GM12878 (cell line): ENCODE data around the gene TAF9. TPM values are rescaled to one million over a fixed set of nuclear protein-coding genes. Genes with fewer than 3 reads are reported as not detected.

Experiments used
- ATAC-seq: fragments of 200-7000 bp; cut with Tn5 transposase; 3 replicates; pipeline ENCODE4 v1.9.1; 2020; ENCODE audit warnings: mild to moderate bottlenecking, moderate library complexity
- BruUV-seq: library from RNA; stranded (reverse); fragments of 400-500 nt; replicated peaks from 2 replicates; lab custom pipeline; 2021; lab: Mats Ljungman, UMichigan
- CTCF ChIA-PET: fragments of 300-600 bp; sonication (Branson Sonifier 250); formaldehyde crosslinking; extraction: SDS; loops from one replicate; lab custom pipeline; 2021; ENCODE audit warnings: inconsistent platforms; lab: Yijun Ruan, JAX
- POLR2A ChIA-PET: fragments of 350-600 bp; formaldehyde crosslinking; extraction: SDS; loops from one replicate; lab custom pipeline; 2021; ENCODE audit warnings: inconsistent platforms; lab: Charles Lee
- RAD21 ChIA-PET: fragments of 300-600 bp; sonication (Branson Sonifier 250); formaldehyde crosslinking; loops from one replicate; lab custom pipeline; 2023; ENCODE audit warnings: antibody characterized with exemption; ENCODE audit not compliant: unreplicated experiment; lab: Charles Lee
- SMC1A ChIA-PET: fragments of 300-600 bp; sonication (Branson Sonifier 250); formaldehyde crosslinking; loops from one replicate; lab custom pipeline; 2023; ENCODE audit not compliant: unreplicated experiment, uncharacterized antibody; lab: Charles Lee
- DNase-seq: peaks from one replicate; pipeline ENCODE4 v3.0.0-alpha.2; 2011; ENCODE audit warnings: low read depth, low spot score
- FAIRE-seq: peaks from 3 replicates; lab custom pipeline; 2011; peaks lifted over from hg19 to GRCh38; lab: Jason Lieb, UNC
- H2AFZ ChIP-seq: 2 replicates; pipeline ENCODE4 v1.6.0; 2011; ENCODE audit warnings: low read depth, low read length, control low read depth; ENCODE audit not compliant: control insufficient read depth
- H3K27ac ChIP-seq: 2 replicates; pipeline ENCODE4 v1.5.1; 2011; ENCODE audit warnings: control low read depth; ENCODE audit not compliant: control insufficient read depth, insufficient read depth
- H3K27me3 ChIP-seq, 2 experiments: replicated peaks in 1 of 2; 2 replicates each; pipeline versions ENCODE4 v1.6.0 to v1.6.1; 2011; ENCODE audit warnings: low read length in 1 of 2; ENCODE audit not compliant: control insufficient read depth in 2 of 2, insufficient read depth in 2 of 2
- H3K36me3 ChIP-seq, 2 experiments: 2 replicates each; pipeline ENCODE4 v1.5.1; 2011; ENCODE audit warnings: low read length in 1 of 2; ENCODE audit not compliant: control insufficient read depth in 2 of 2, insufficient read depth in 2 of 2
- H3K4me1 ChIP-seq: 2 replicates; pipeline ENCODE4 v1.6.1; 2011; ENCODE audit warnings: mild to moderate bottlenecking, low read length, moderate library complexity, mixed read lengths; ENCODE audit not compliant: control insufficient read depth, insufficient read depth
- H3K4me2 ChIP-seq: 2 replicates; pipeline ENCODE4 v1.6.0; 2011; ENCODE audit warnings: control low read depth; ENCODE audit not compliant: control insufficient read depth, insufficient read depth
- H3K4me3 ChIP-seq: fragments of 200-600 bp; sonication (generic); 2 replicates; pipeline ENCODE4 v1.5.1; 2016
- H3K79me2 ChIP-seq: 2 replicates; pipeline ENCODE4 v1.6.0; 2011; ENCODE audit warnings: low read length; ENCODE audit not compliant: control insufficient read depth, insufficient read depth
- H3K9ac ChIP-seq: 2 replicates; pipeline ENCODE4 v1.8.0; 2011; ENCODE audit warnings: low read length, control low read depth, mixed read lengths; ENCODE audit not compliant: control insufficient read depth, insufficient read depth
- H3K9me3 ChIP-seq: replicated peaks from 3 replicates; pipeline ENCODE4 v1.5.1; 2011; ENCODE audit warnings: mild to moderate bottlenecking, low read length; ENCODE audit not compliant: control insufficient read depth, insufficient read depth
- H4K20me1 ChIP-seq: 2 replicates; pipeline ENCODE4 v1.6.0; 2011; ENCODE audit not compliant: control insufficient read depth, insufficient read depth
- BCL3 ChIP-seq: IDR thresholded peaks from 2 replicates; pipeline ENCODE4 v1.6.1; 2011; ENCODE audit warnings: borderline replicate concordance, low read depth, mild to moderate bottlenecking, moderate library complexity, low read length; ENCODE audit not compliant: insufficient read depth, poor library complexity, severe bottlenecking
- SMAD1 ChIP-seq: fragments of 450-650 bp; IDR thresholded peaks from 2 replicates; pipeline ENCODE4 v1.6.1; 2018; ENCODE audit warnings: mild to moderate bottlenecking, low read depth; ENCODE audit not compliant: partially characterized antibody
- SPI1 ChIP-seq: IDR thresholded peaks from 2 replicates; pipeline ENCODE4 v1.6.1; 2011; ENCODE audit warnings: low read depth, mild to moderate bottlenecking, low read length, moderate library complexity, borderline replicate concordance; ENCODE audit not compliant: insufficient read depth
- STAT1 ChIP-seq: fragments of 450-650 bp; conservative IDR thresholded peaks from 2 replicates; pipeline ENCODE4 v1.6.1; 2014; ENCODE audit warnings: antibody characterized with exemption, mild to moderate bottlenecking
- WGBS: methylation state at CpG from one replicate; pipeline ENCODE4 v1.1.6; 2016; ENCODE audit warnings: low lambda C conversion rate; ENCODE audit not compliant: insufficient replicate concordance, insufficient coverage; ENCODE audit errors: missing lambda C conversion rate; 5-methylcytosine and 5-hydroxymethylcytosine counted together
- in situ Hi-C: fragments of 300-500 bp; cut with MboI; formaldehyde crosslinking; loops from 9 replicates; pipeline ENCODE4 v1.14.3; 2018; ENCODE audit warnings: mixed read lengths
- intact Hi-C: fragments of 100-400 bp; cut with micrococcal nuclease; formaldehyde crosslinking; loops from one replicate; pipeline ENCODE4 v1.14.2; 2022; ENCODE audit not compliant: unreplicated experiment
- polyA plus RNA-seq, 11 experiments: library from polyadenylated mRNA; depleted of rRNA in 4 of 11; unstranded in 6 of 11; stranded (reverse) in 5 of 11; fragments of >200 nt; fragmentation: Nextera tagmentation in 4 of 11; fragmentation: Illumina TruSeq in 1 of 11; extraction: Ambion mirVana in 4 of 11; extraction: Trizol in 1 of 11; gene quantifications; 1 replicate in 1 of 11; 2 replicates in 10 of 11; pipeline versions ENCODE4 v1.2.1 to v1.2.3, GENCODE V29; 2011 to 2016; ENCODE audit warnings: inconsistent platforms in 2 of 11, missing spikeins in 2 of 11, low read depth in 1 of 11
- total RNA-seq, 4 experiments: library from RNA; depleted of rRNA in 3 of 4; stranded (reverse); fragments of >200 nt in 3 of 4; fragmentation: Illumina TruSeq in 1 of 4; extraction: Trizol in 1 of 4; gene quantifications; 2 replicates each; pipeline versions ENCODE4 v1.2.1 to v1.2.3, GENCODE V29; 2013 to 2021
- TF ChIP-seq, protein P1 (sequence below): IDR thresholded peaks from 2 replicates; pipeline ENCODE4 v1.6.1; 2012; ENCODE audit warnings: low read depth, low read length, improper control_type of control experiment

TAF9 gene
- total and polyA plus RNA-seq, 10 of the 15 experiments (the other 5 are each of a cell fraction or from before 2014, with no cell fraction given): 64.4 to 318 (median 150) TPM

- no TSS peak for BruUV-seq
- H2AFZ ChIP-seq: no peak overlapping the region
- intact Hi-C loops (no loop called here), in situ Hi-C loops (no loop called here)
- H3K36me3 ChIP-seq: no peaks in the 10 kb centered on the region
- no peaks in the 10 kb centered on the region for H4K20me1 ChIP-seq
- no peak overlapping the region for H3K4me2 ChIP-seq
- H3K4me1 ChIP-seq: no peaks in the 10 kb centered on the region
- DNase-seq: no peak
- POLR2A ChIA-PET: no interaction called here
- WGBS: 80% methylated on average over 4 of the region's 4 CpGs
- no peaks in the 10 kb centered on the region for H3K9me3 ChIP-seq
- TF ChIP-seq BCL3 (no peak), SMAD1 (no peak), STAT1 (no peak), SPI1 (no peak)
- TF ChIP-seq, protein P1, sequence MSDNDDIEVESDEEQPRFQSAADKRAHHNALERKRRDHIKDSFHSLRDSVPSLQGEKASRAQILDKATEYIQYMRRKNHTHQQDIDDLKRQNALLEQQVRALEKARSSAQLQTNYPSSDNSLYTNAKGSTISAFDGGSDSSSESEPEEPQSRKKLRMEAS: no peak
- CTCF ChIA-PET: no interaction called here
- RAD21 ChIA-PET: no interaction called here
- H3K27ac ChIP-seq: no peak overlapping the region
- no peaks in the 10 kb centered on the region for H3K79me2 ChIP-seq
- H3K4me3 ChIP-seq: no peak overlapping the region
- no peak overlapping the region for H3K9ac ChIP-seq
- no peak for ATAC-seq
- no peak for FAIRE-seq
- H3K27me3 ChIP-seq: no peaks in the 10 kb centered on the region
- SMC1A ChIA-PET: no interaction called here
These were observed 27.7 kb downstream of the TAF9 start for GRCh38 chr5:69341520-69342161.
